HG03442 (cell line): Measurements from ENCODE around the gene IBSP.

ENCODE experiments used
- ATAC-seq: cut with Tn5 transposase; IDR thresholded peaks from one replicate; pipeline ENCODE4 v1.9.1; 2021; ENCODE audit warnings: mild to moderate bottlenecking, moderate library complexity; ENCODE audit not compliant: unreplicated experiment

Gene IBSP

DNA sequence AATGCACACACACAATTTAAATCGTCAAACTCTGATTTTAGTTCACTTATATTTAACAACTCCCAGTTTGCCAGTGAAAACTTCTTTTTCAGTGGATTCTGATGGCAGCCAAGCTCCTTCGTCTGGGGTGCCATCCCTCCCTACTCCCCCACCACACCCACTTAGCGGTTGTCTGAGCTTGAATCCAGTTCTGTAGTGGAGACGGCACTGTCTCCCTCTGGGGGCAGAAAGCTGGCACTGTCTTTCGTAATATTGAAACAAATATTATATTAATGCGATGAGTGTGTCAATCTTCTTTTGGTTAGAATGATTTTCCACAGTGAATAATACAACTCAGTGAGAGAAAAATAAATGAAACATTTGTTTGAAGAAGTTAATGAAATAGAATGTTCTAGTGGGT, 38.9 kb downstream of the IBSP start:
- ATAC-seq = no peak

DNA sequence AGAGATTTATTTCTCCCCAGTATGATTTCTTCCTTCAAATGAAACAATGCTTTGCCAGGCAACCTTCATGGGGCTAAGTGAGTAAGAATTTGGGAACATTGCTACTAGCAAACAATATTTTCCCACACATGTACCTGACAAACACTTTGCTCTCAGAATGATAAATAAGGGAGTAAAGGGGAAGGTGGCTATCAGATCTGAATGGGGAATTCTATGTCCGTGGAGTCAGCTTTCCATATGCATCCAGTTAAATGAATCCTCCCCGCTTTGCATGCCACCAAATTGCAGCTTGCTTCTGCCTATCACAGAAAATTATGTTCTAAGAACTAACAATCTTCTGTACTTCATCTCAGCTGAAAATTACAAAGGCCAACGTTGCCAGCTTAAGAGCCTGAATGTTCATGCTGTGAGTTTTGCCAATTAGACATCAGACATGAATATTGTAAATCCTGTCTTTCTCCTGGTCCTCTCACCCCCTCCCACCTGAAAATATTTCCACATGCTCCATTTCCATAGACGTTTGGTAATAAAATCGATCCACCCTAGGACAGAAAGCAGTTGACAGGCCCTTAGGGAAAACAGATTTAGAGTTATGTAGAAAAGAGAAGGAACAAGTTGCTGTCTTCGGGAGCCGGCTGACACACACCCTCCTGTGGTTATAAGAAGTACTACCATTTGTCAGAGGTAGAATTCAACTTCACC, 39.7 kb downstream of the IBSP start:
- no peak for ATAC-seq

DNA sequence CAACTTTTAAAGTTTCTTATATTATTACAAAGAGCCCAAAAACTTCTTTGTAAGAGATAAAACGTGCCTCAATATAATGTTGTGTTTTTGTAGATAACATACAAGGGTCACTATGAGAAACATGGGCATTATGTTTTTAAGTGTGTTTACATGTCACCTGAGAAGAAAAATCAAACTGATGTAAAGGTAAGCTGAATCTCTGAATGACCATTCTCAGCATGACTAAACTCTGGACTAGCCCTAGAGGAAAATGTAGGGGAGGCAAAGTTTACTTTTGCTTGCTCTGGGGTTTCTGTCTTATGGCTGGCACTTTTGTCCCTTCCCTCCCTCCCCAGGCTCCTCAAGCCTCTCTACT, 40.2 kb downstream of the IBSP start:
- ATAC-seq = no peak

DNA sequence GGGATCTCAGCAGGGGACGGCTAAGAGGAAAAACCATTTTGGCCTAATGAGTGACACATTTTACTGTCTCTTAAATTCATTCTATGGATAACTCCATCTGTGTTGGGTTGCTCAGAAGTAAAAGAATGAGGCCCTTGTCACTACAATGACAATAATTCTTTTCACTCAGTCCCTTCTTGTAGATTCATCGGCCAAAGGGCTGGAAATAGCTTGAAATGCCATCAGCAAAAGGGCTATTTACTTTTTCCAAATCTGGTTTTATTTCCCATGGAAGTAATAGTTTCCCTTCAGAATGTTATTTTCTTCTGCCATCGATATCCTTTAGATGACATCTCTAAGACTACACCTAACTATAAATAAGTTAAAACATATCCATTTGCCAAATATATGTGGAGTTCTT, 40.8 kb downstream of the IBSP start:
- ATAC-seq = no peak

DNA sequence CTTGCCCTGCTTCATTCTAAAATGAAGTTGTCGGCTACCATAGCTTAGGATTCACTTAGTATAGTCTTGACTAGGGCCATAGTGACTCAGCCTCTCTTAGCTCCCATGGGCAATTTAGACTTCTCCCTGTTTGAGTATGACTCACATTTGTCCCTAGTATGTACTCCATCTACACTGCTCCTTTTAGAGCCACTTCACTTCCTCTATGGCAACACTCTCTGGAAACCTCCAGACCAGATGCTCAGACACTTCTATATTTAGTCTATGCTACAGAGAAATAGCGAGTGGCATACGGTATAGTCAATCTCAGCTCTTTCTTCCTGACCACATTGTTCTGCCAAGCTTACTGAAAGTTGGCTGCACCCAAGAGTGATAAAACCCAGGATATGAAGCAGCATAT, 44.6 kb downstream of the IBSP start:
- ATAC-seq = no peak

DNA sequence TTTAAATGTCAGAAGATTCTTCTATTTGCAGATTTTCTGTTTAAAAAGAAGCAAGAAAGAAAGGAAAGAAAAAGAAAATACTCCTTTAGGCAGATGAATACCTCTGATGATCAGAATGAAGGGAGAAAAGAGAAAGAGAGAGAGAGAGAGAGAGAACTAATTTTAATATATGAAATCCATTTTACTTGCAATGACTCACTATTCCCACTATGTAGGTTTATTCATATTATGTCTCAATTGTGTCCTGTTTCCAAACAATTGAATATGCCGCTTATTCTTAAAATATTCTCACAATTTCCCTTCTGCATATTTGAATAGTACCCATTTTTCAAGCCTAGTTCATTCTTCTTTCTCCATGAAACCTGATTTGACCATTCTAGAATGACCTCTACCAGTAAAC, 45.1 kb downstream of the IBSP start:
- no peak for ATAC-seq

DNA sequence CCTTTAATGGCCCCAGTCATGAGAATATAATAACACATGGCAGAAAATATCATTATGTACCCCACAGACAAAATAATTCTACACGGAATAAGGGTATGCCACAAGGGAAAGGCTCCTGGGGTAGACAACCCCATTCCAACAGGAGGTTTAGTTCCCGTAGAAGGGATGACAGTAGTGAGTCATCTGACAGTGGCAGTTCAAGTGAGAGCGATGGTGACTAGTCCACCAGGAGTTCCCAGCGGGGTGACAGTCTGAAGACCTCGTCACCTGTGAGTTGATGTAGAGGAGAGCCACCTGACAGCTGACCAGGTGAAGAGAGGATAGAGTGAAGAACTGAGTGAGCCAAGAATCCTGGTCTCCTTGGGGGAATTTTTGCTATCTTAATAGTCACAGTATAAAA, 46.9 kb downstream of the IBSP start:
- no peak for ATAC-seq

DNA sequence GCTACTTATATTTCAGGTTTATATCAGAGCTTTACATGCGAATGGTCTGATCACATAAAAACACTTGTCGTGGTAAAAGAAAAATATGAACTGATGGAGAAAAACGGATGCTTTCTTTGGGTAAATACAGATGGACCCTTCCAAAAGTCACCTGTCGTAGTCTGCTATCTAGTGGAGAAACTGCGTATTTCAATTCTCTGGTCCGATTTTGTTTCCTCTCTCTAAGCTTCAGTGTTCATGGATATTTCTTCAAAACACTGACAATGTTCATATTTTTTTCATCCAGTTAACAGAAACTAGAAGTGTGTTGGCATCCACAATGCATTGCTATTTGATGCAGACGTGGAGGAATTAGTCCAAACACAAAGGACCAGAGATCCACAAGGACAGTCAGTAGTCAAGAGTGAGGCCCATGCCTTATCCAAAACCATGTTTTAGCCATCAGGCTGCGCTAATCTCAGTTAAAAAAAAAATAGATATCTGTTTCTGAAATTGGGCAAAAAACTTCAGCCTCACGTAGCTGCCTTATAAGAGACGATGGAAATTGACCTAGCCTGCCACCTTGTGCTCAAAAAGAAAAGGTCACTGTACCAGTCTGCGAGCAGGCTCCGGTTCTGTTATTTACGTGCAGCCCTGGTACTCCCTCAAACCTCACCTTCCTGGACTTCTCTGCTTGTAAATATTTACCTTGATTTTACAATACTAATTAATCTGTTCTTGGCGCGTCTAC, 49.4 kb downstream of the IBSP start:
- peak; percentile 87 for ATAC-seq

DNA sequence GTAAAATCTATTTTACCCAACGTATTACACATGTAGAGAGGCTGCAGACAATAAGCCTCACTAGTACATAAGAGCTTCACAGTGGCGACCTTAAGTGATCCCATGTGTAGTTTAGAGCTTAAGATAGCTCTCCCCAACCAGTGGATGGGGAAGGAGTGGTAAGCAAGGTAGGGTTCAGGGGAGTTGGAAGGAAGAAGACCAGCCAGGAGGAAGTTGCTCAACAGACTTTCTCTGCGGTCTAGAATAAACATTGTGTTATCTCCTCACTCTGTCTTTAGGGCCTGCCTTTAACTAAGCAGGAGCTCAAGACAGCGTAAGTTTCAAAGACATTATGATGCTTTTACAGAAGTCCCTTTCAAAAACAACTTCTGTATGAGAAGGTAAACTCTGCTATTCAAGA, 50.3 kb downstream of the IBSP start:
- ATAC-seq = no peak

DNA sequence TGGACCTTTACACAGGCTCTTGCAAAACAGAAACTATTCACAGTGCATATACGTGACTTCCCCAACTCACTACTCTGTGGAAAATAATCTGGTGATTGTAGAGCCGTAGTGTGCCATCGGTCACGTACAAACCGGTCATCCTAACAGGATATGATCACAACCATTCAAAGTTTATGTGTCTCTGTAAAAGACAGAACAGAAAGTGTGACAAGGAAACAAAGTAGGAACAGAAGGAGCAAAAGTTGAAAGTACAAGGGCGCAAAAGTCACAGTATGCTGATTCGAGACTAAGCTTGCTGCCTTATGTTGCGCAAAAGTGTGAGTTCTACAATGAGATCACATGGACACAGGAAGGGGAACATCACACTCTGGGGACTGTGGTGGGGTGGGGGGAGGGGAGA, 52.0 kb downstream of the IBSP start:
- no peak for ATAC-seq

DNA sequence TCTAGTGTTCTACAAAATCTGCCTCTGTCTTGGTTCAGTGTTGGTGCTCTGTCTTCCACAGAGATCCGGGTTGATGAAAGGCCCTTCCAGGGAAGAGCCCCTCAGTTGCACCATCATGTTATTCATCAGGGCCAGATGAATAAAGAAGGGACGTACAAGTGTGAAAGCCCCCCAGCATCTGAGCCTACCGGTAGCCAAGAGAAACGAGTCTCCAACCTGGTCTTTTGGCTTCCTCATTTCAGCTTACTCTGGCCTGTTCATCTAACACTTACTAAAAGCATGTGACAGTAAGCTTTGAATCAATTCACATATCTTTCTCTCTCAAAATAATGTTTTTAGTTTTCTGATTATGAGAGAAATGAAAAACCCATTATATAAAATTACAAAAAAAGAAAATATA, 52.6 kb downstream of the IBSP start:
- no peak for ATAC-seq

DNA sequence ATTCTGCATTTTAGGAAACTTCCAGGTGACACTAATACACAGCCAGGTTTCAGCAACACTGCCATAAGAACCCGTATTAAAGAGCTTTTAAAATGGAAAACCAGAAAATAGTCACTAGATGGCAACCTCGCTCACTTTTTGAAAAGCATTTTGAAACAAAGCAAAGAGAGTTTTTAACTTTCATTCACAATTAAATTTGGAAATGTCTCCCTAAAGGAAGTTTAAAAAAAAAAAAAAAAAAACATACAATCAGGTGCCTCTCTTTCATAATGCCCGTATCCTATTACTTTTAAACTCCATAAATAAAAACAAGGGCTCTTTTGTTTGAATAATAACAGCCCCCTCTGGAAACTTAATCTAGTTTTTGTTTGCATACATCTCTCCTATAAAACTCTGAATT, 53.8 kb downstream of the IBSP start:
- no peak for ATAC-seq

DNA sequence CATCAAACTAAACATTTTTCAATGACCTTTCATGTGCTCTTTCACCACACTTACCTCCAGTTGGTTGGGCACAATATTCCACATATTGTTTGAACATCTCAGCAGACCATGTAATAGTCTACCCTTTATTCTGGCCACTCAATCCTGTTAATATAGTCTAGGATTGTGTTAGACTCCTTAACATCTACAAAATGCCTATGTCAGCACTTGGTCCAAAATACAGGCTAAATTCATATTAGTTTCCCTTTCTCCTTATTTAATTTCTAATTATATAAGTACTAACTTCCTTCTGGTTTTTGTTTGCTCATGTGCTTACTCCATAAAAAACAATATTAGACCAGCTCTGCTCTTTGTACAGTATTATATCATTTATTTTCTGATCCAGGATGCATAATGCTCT, 54.5 kb downstream of the IBSP start:
- ATAC-seq = no peak

DNA sequence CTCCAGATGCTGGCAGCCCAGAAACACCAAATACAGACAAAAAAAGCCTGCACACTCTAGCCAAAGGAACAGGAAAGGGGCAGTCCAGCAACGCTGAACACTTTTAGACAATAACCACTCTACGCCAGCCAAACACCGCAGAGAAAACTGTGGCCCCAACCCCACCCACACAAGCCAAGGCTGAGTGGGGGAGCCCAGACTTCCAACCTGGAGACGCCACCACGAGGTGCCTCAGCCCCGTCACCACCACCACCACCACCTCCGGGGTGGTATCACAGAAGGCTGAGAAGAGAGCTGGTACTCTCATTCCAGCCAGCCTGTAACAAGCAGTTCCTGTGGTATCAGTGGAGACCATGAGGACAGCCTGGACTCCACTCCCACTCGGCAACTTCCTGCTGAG, 56.2 kb downstream of the IBSP start:
- ATAC-seq = no peak

DNA sequence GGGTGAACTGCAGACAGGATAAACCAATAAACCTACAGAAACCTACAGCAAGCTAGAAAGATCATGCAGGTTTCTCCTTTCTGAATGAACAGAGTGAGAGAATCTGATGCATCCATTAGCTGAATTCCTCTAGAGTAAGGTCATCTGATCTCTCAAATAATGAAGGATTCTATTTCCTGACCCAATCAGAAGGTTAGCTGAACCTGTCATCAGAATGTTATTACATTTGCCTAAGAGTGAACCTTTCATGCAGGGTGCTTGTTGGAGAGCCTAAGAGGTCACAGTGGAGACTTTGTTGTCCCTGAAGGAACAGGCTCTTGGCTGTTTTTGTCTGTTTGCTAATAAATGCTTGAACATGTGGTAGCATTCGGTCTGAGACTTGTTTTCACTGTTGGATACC, 57.5 kb downstream of the IBSP start:
- ATAC-seq = no peak

DNA sequence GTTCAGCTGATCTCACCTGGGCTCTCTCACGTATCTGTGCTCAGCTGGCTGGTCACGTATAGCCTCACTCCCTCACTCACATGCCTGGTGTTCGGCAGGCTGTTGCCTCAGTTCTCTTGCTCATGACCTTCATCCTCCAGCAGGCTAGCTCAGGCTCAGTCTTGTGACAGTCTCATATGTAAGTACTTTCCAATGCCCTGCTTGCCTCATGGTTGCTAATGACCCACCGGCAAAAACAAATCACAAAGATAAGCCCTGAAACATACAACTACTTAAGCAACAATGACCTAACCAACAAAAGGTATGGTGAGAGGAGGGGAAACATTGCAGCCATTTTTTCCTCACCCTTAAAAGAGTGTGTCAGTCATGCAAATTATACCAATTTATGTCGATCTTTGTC, 58.4 kb downstream of the IBSP start:
- ATAC-seq = no peak
